ENCODE results near the gene PLCL1.

DNA sequence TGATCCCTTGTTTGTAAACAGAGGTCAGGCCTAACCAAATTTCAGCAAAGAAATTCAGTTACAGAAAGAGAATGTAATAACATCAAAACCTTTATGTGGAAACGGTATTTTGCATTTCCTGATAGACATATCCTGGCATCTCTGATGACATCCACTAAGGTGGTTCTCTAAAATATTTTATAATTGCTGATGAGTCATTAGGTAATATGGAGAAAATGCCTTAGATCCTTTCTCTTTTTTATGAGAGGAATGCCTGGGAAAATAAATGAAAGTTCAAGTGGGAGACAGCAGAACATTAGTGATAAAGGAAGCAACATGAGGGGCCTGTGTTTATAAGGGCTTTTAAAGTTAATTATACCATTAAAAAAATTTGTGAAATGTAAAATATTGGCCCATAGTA, 72.6 kb downstream of the PLCL1 start:
- TF ChIP-seq TARDBP (IDR thresholded peaks at IDR 0.05) = no peak
- no peak for TF ChIP-seq NFRKB (IDR thresholded peaks at IDR 0.05)
- TF ChIP-seq, protein P1, sequence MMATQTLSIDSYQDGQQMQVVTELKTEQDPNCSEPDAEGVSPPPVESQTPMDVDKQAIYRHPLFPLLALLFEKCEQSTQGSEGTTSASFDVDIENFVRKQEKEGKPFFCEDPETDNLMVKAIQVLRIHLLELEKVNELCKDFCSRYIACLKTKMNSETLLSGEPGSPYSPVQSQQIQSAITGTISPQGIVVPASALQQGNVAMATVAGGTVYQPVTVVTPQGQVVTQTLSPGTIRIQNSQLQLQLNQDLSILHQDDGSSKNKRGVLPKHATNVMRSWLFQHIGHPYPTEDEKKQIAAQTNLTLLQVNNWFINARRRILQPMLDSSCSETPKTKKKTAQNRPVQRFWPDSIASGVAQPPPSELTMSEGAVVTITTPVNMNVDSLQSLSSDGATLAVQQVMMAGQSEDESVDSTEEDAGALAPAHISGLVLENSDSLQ (IDR thresholded peaks at IDR 0.05) = no peak
- TF ChIP-seq SUZ12 (IDR thresholded peaks at IDR 0.05) = no peak
- TF ChIP-seq HDGF (IDR thresholded peaks at IDR 0.05; ENCODE audit: borderline replicate concordance) = no peak
- TF ChIP-seq BHLHE40 (IDR thresholded peaks at IDR 0.05; ENCODE audit: borderline replicate concordance) = no peak
- no peak for TF ChIP-seq ARNT (IDR thresholded peaks at IDR 0.05)
- TF ChIP-seq L3MBTL2 (conservative IDR thresholded peaks at IDR 0.05) = no peak
- no peak for TF ChIP-seq SP1 (IDR thresholded peaks at IDR 0.05)
